SW 1271 (cell line): ENCODE results near the gene TRIM44.
"Not testable (repeated sequence)": the region's sequence is repeated elsewhere in the genome, so short reads cannot be mapped to it uniquely, and the experiment has no call there.

Experiments
- DNase-seq, 2 experiments: peaks; one replicate each; lab custom pipeline; 2025; lab: John Stamatoyannopoulos, UW

TRIM44 gene

GRCh38 chr11:35715677-35716076 lies 53.1 kb downstream of the TRIM44 start:
- not testable (repeated sequence) for DNase-seq

- DNase-seq = no peak
Observed at GRCh38 chr11:35717043-35717442, 54.5 kb downstream of the TRIM44 start.

GRCh38 chr11:35717520-35717919 lies 54.9 kb downstream of the TRIM44 start:
- DNase-seq = no peak

GRCh38 chr11:35721651-35722282 lies 59.2 kb downstream of the TRIM44 start:
- DNase-seq = no peak

GRCh38 chr11:35722641-35723040 lies 60.1 kb downstream of the TRIM44 start:
- no peak for DNase-seq

- no peak for DNase-seq
Observed at GRCh38 chr11:35723493-35723892, 60.9 kb downstream of the TRIM44 start.

GRCh38 chr11:35723913-35724312 lies 61.3 kb downstream of the TRIM44 start:
- no peak for DNase-seq

- peak in 1 of 2 experiments; percentile 32 for DNase-seq
Observed at GRCh38 chr11:35725885-35726284, 63.3 kb downstream of the TRIM44 start.

- no peak for DNase-seq
Observed at GRCh38 chr11:35727140-35727539, 64.6 kb downstream of the TRIM44 start.

- DNase-seq = no peak
Observed at GRCh38 chr11:35730254-35730653, 67.7 kb downstream of the TRIM44 start.

GRCh38 chr11:35734669-35735410 lies 72.3 kb downstream of the TRIM44 start:
- DNase-seq = no peak

- no peak for DNase-seq
Observed at GRCh38 chr11:35735411-35735810, 72.8 kb downstream of the TRIM44 start.

- no peak for DNase-seq
Observed at GRCh38 chr11:35735903-35736302, 73.3 kb downstream of the TRIM44 start.

- no peak for DNase-seq
Observed at GRCh38 chr11:35736952-35737351, 74.4 kb downstream of the TRIM44 start.

- DNase-seq = no peak
Observed at GRCh38 chr11:35740061-35740799, 77.7 kb downstream of the TRIM44 start.

GRCh38 chr11:35742707-35743454 lies 80.3 kb downstream of the TRIM44 start:
- no peak for DNase-seq

GRCh38 chr11:35746356-35747153 lies 84.0 kb downstream of the TRIM44 start:
- no peak for DNase-seq

GRCh38 chr11:35747668-35748067 lies 85.1 kb downstream of the TRIM44 start:
- no peak for DNase-seq

- DNase-seq = no peak
Observed at GRCh38 chr11:35748644-35749043, 86.1 kb downstream of the TRIM44 start.

GRCh38 chr11:35750315-35750714 lies 87.7 kb downstream of the TRIM44 start:
- no peak for DNase-seq

- DNase-seq = no peak
Observed at GRCh38 chr11:35750981-35751663, 88.5 kb downstream of the TRIM44 start.
